Measurements from ENCODE around the gene TMEM31.
A peak's percentile ranks its signal among the peaks of the same experiment; 100 is the strongest.

TMEM31 gene

DNA sequence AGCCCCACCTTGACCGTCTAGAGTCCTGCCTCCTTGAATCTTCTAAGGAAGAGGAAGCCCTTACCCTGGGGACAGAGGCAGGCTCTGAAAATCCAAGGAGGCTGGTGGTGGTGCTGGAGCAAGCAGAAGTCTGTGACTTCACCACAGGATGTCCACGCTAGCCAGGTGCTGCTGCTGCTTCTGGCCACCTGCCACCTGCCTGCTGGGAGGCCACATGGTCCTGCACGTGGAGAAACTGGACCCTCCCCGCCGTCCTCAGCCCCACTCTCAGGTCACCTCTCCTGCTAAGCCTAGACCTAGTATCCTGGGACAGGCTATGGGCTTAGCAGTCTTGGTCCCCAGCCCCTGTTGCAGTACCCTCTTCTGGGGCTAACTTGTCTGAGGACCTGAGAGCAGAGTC is 15.8 kb downstream of the TMEM31 start:
- peak; percentile 71 for TF ChIP-seq MAX (IDR thresholded peaks at IDR 0.05)
- TF ChIP-seq, protein P1, sequence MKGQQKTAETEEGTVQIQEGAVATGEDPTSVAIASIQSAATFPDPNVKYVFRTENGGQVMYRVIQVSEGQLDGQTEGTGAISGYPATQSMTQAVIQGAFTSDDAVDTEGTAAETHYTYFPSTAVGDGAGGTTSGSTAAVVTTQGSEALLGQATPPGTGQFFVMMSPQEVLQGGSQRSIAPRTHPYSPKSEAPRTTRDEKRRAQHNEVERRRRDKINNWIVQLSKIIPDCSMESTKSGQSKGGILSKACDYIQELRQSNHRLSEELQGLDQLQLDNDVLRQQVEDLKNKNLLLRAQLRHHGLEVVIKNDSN (IDR thresholded peaks at IDR 0.05): peak; percentile 62
- peak; percentile 60 for TF ChIP-seq NFIC (IDR thresholded peaks at IDR 0.05)
- no peak for TF ChIP-seq EGR1 (IDR thresholded peaks at IDR 0.05)

- TF ChIP-seq ZBTB7A (IDR thresholded peaks at IDR 0.05; ENCODE audit: low read depth): no peak
- TF ChIP-seq CEBPB (IDR thresholded peaks at IDR 0.05): no peak
- TF ChIP-seq REST (IDR thresholded peaks at IDR 0.05; ENCODE audit: low read depth): no peak
- TF ChIP-seq TCF12 (IDR thresholded peaks at IDR 0.05; ENCODE audit: low read depth): no peak
- no peak for TF ChIP-seq EP300 (IDR thresholded peaks at IDR 0.05; ENCODE audit: borderline replicate concordance)
- no peak for TF ChIP-seq EGR1 (IDR thresholded peaks at IDR 0.05)
- TF ChIP-seq RAD21 (IDR thresholded peaks at IDR 0.05; ENCODE audit: low read depth): no peak
Measured at GRCh38 chrX:103727115-103727514, 16.4 kb downstream of the TMEM31 start.

DNA sequence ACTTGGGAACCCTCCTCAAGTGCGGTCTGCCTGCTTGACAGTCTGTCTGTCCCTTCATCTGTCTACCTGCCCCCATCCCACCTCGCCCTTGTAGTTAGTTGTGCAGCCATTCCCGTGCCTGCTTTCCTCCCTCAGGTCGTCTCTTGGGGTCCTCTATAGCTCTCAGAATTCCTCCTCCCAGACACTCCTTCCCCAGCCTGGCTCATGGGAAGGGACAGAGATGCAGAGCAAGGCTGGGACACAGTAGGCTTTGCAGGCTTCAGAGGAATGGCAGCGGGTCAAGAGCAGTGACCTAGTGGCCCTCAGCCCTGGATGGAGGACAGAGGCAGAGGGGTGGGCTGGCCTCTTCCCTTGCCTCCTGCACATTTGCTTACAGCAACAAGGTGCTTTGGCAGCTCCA is 18.3 kb downstream of the TMEM31 start:
- no peak for TF ChIP-seq EP300 (IDR thresholded peaks at IDR 0.05; ENCODE audit: borderline replicate concordance)
- TF ChIP-seq TEAD4 (IDR thresholded peaks at IDR 0.05): no peak
- TF ChIP-seq CEBPB (IDR thresholded peaks at IDR 0.05): no peak
- no peak for TF ChIP-seq CREB1 (IDR thresholded peaks at IDR 0.05; ENCODE audit: low read depth)
- TF ChIP-seq NFIC (IDR thresholded peaks at IDR 0.05): no peak
- no peak for TF ChIP-seq YY1 (IDR thresholded peaks at IDR 0.05; ENCODE audit: low read depth)
- TF ChIP-seq EGR1 (IDR thresholded peaks at IDR 0.05): no peak
- no peak for TF ChIP-seq MAX (IDR thresholded peaks at IDR 0.05)
- TF ChIP-seq, protein P1 (IDR thresholded peaks at IDR 0.05): no peak

DNA sequence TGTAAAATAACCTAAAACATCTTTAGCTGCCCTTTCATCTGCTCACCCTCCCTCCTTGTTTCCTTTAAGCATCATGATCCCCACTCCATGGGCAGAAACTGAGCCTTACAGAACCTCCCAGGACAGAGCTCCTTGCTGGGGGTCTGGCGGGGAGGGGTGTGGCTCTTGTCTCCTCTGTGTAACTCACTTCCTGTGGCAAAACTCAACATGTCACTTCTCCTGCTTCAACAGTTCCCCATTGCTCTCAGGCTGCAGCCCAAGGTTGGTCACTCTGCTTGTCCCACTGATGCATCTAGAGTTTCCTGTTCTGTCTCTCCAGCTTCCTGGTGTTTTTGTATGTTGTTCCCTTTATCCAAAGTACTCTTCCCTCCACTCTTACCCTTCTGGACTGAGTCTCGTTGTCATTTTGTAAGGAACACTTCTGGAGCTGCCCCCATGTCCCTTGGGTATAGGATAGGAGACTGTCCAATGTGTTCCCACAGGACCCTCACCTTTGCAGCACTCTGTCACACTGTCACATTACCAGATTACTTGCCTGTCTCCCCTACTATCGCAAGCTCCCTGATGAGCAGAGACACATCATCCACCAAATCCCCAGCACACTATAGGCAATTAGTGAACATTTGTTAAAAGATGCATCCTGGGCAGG is 19.6 kb downstream of the TMEM31 start:
- TF ChIP-seq NFIC (IDR thresholded peaks at IDR 0.05): no peak

- TF ChIP-seq EGR1 (IDR thresholded peaks at IDR 0.05) (no peak), YY1 (IDR thresholded peaks at IDR 0.05; ENCODE audit: low read depth) (no peak), MAX (IDR thresholded peaks at IDR 0.05) (no peak), CREB1 (IDR thresholded peaks at IDR 0.05; ENCODE audit: low read depth) (no peak)
Measured at GRCh38 chrX:103730796-103731493, 20.2 kb downstream of the TMEM31 start.

DNA sequence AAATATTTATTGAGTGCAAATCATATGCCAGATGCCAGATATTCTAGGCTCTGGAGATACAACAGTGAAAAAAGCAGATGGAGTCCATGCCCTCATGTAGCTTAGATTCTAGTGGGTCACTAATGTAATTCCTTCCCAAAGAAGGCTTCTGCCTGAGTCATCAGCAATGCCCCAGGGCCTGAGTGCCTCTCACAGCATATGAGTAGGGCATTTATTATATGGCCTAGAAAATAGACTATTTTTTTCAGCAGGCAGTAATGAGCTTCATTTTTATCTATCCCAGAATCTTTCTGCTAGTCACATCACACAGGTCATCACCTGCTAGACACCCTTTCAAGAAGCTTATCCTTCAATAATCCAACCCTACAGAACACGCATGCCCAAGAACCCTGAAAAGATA is 22.3 kb downstream of the TMEM31 start:
- no peak for TF ChIP-seq EGR1 (IDR thresholded peaks at IDR 0.05)
- TF ChIP-seq RAD21 (IDR thresholded peaks at IDR 0.05; ENCODE audit: low read depth): no peak
- no peak for TF ChIP-seq CREB1 (IDR thresholded peaks at IDR 0.05; ENCODE audit: low read depth)
- no peak for TF ChIP-seq MAX (IDR thresholded peaks at IDR 0.05)

- TF ChIP-seq CREB1 (IDR thresholded peaks at IDR 0.05; ENCODE audit: low read depth) (no peak), CEBPB (IDR thresholded peaks at IDR 0.05) (no peak), ZBTB7A (IDR thresholded peaks at IDR 0.05; ENCODE audit: low read depth) (no peak), EGR1 (IDR thresholded peaks at IDR 0.05) (no peak), TCF12 (IDR thresholded peaks at IDR 0.05; ENCODE audit: low read depth) (no peak), YY1 (IDR thresholded peaks at IDR 0.05; ENCODE audit: low read depth) (no peak), FOXM1 (IDR thresholded peaks at IDR 0.05; ENCODE audit: borderline replicate concordance, low read depth) (no peak), TAF1 (IDR thresholded peaks at IDR 0.05; ENCODE audit: low read depth) (no peak), EP300 (IDR thresholded peaks at IDR 0.05; ENCODE audit: borderline replicate concordance) (no peak), NFIC (IDR thresholded peaks at IDR 0.05) (no peak), TEAD4 (IDR thresholded peaks at IDR 0.05) (no peak), RAD21 (IDR thresholded peaks at IDR 0.05; ENCODE audit: low read depth) (no peak), REST (IDR thresholded peaks at IDR 0.05; ENCODE audit: low read depth) (no peak), MAX (IDR thresholded peaks at IDR 0.05) (no peak)
- TF ChIP-seq, protein P1 (IDR thresholded peaks at IDR 0.05): no peak
Measured at GRCh38 chrX:103734125-103734760, 23.5 kb downstream of the TMEM31 start.

All from Ishikawa (cell line).